Heart right ventricle (tissue), 16 donors: ENCODE data around the gene ALKBH5. TPM values are rescaled to one million over a fixed set of nuclear protein-coding genes. Genes with fewer than 3 reads are reported as not detected.

Experiments
- ATAC-seq, 8 donors: fragments of 200-7000 bp; cut with Tn5 transposase; one replicate each; pipeline ENCODE4 v1.9.1; 2020; ENCODE audit warnings: mild to moderate bottlenecking in 8 of 8, moderate library complexity in 8 of 8, moderate number of reproducible peaks in 1 of 8
- DNase-seq, 2 donors: peaks; one replicate each; pipeline ENCODE4 v3.0.0-alpha.2; 2020
- H3K27ac ChIP-seq, 10 donors: fragments of 200-600 bp; sonication (generic) in 2 of 10; one replicate each; pipeline versions ENCODE4 v1.5.0 to v1.8.0; 2020 to 2022; ENCODE audit warnings: mild to moderate bottlenecking in 3 of 10
- H3K27me3 ChIP-seq, 7 donors: fragments of 200-600 bp; one replicate each; pipeline ENCODE4 v1.8.0; 2021 to 2022; ENCODE audit warnings: mild to moderate bottlenecking in 2 of 7
- H3K36me3 ChIP-seq, 9 donors: fragments of 200-600 bp; sonication (generic) in 1 of 9; one replicate each; pipeline versions ENCODE4 v1.5.0 to v1.8.0; 2020 to 2022; ENCODE audit warnings: mild to moderate bottlenecking in 2 of 9
- H3K4me1 ChIP-seq, 9 donors: fragments of 200-600 bp; sonication (generic) in 1 of 9; one replicate each; pipeline versions ENCODE4 v1.5.0 to v1.8.0; 2020 to 2022; ENCODE audit warnings: mild to moderate bottlenecking in 4 of 9
- H3K4me3 ChIP-seq, 10 donors: fragments of 200-600 bp; sonication (generic) in 2 of 10; one replicate each; pipeline versions ENCODE4 v1.5.0 to v1.8.0; 2020 to 2022; ENCODE audit warnings: mild to moderate bottlenecking in 7 of 10, moderate library complexity in 2 of 10
- H3K9me3 ChIP-seq, 11 donors: fragments of 200-600 bp in 10 of 11; sonication (generic) in 2 of 11; one replicate each; pipeline versions ENCODE4 v1.5.0 to v1.8.0; 2013 to 2022; ENCODE audit warnings: mild to moderate bottlenecking in 2 of 11, control low read depth in 1 of 11, moderate library complexity in 1 of 11
- WGBS, 2 donors: extraction: QIAGEN DNeasy Blood & Tissue Kit; methylation state at CpG; one replicate each; pipeline ENCODE4 v1.1.7; 2013; ENCODE audit warnings: inconsistent platforms in 1 of 2; 5-methylcytosine and 5-hydroxymethylcytosine counted together
- intact Hi-C, 10 donors: fragments of 100-400 bp; cut with DNase I; formaldehyde crosslinking; loops; one replicate each; pipeline versions ENCODE4 v1.11.1 to v1.14.2; 2022
- polyA plus RNA-seq, 2 donors: library from polyadenylated mRNA; stranded (reverse); fragments of 200-250 nt; gene quantifications; one replicate each; pipeline ENCODE4 v1.2.3, GENCODE V29; 2013
- total RNA-seq, 10 donors: library from RNA; stranded (reverse); fragmentation: NEBNext Ultra II Directional in 3 of 10; extraction: Animal tissue kit (Norgen Biotek cat#: 25700) in 3 of 10; gene quantifications; one replicate each; pipeline versions ENCODE4 v1.2.1 to v1.2.4, GENCODE V29; 2021 to 2023
- TF ChIP-seq, protein P1 (sequence below), 9 donors: fragments of 200-600 bp; sonication (generic) in 2 of 9; IDR thresholded peaks; one replicate each; pipeline versions ENCODE4 v1.5.0 to v1.8.0; 2021 to 2022; ENCODE audit warnings: antibody characterized with exemption in 9 of 9, mild to moderate bottlenecking in 5 of 9, moderate library complexity in 1 of 9
- donor health status: Arrhythmogenic right ventricular cardiomyopathy.
- donor health status: ischemic (EF 13 %, LVEDD 7.1; RV severe dilation, severe dysfunction).
- donor health status: healthy with polysubstance abuse.
- donor health status: DM: no; HTN: yes; CAD: no.
- donor health status: DM: no; HTN: no; CAD: no.
- donor health status: ischemic (EF 25% LVEDD 6.9; RV normal size, moderate dysfunction).
- donor health status: ischemic (EF 25% LVEDD 5.7; RV mildly dilated, moderate dysfunction).
- donor health status: healthy.
- donor health status: DM: yes; HTN: yes; CAD: no.
- donor health status: Ischemic cardiomyopathy.
- donor health status: ischemic (EF 35%, LVEDD 5.7; RV mildly dilated, moderate dysfunction).
- donor health status: nonischemic (EF 11% LVEDD 7.7; RV severe dilation, severe dysfunction).
- donor health status: DM: yes; HTN: yes; CAD: no.
- donor health status: PGD.
- donor health status: ischemic (EF 29% LVEDD 5.4; RV normal size, mild dysfunction).
- donor health status: nonischemic (EF 23%, LVEDD 6.1; RV moderate dilation, normal function).

ALKBH5 gene
- total and polyA plus RNA-seq, 12 donors = 72.6 to 208 (median 190) TPM

DNA sequence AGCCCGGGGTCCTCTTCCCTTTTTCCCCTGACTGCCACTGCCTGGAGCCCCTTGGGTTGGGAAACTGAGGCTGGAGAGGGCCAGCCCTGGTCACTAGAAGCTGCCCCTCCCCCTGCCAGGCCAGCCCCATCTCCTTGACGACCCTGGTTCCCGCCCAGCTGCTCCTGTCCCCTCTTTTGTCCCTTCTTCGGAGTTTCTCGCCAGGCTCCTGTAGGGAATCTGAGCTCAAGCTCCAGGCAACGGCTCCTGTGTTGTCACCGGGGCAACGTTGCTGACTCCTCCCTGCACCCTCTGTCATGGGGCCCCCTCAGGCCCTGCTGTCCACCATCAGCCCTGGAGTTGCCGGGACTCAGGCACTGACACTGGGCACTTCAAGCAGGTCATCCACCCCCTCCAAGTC is 47.5 kb downstream of the ALKBH5 start:
- TF ChIP-seq, protein P1, sequence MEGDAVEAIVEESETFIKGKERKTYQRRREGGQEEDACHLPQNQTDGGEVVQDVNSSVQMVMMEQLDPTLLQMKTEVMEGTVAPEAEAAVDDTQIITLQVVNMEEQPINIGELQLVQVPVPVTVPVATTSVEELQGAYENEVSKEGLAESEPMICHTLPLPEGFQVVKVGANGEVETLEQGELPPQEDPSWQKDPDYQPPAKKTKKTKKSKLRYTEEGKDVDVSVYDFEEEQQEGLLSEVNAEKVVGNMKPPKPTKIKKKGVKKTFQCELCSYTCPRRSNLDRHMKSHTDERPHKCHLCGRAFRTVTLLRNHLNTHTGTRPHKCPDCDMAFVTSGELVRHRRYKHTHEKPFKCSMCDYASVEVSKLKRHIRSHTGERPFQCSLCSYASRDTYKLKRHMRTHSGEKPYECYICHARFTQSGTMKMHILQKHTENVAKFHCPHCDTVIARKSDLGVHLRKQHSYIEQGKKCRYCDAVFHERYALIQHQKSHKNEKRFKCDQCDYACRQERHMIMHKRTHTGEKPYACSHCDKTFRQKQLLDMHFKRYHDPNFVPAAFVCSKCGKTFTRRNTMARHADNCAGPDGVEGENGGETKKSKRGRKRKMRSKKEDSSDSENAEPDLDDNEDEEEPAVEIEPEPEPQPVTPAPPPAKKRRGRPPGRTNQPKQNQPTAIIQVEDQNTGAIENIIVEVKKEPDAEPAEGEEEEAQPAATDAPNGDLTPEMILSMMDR (IDR thresholded peaks at IDR 0.05) = no peak
- no peak for ATAC-seq
- Histone ChIP-seq H3K36me3 (peaks cover 0 to 43% (median 4%) of the 10 kb centered on the region in 9 donors), H3K27ac (no peak overlapping the region), H3K9me3 (no peaks in the 10 kb centered on the region), H3K27me3 (no peaks in the 10 kb centered on the region), H3K4me3 (no peak overlapping the region), H3K4me1 (peaks cover 4 to 10% (median 9%) of the 10 kb centered on the region in 9 donors)
- WGBS, 2 donors = 72 to 74% methylated on average over 9 of the region's 9 CpGs
- DNase-seq = no peak
- intact Hi-C loops = no loop called here

DNA sequence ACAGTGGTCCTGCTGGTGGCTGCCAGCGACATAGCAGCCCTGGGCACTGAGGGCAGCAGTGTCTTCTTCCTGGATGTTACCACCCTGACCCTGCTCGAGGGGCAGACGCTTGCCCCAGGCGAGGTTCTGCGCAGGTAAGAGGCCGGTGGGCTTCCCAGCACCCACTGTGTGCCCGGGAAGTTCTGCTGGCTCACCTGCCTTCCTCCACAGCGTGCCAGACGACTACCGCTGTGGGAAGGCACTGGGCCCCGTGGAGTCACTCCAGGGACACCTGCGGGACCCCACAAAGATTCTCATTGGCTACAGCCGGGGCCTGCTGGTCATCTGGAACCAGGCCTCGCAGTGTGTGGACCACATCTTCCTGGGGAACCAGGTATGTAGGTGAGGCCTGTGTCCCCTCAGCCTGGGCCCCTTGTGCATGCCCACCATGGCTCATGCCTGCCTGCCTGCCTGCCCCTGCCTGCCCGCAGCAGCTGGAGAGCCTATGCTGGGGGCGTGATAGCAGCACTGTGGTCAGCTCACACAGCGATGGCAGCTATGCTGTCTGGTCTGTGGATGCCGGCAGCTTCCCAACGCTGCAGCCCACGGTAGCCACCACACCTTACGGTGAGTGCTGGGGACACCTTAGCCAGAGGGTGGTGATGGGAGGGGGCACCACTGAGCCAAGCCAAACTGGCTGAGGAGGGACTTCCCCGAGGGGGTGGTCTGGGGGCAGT is 50.3 kb downstream of the ALKBH5 start:
- TF ChIP-seq, protein P1 (IDR thresholded peaks at IDR 0.05) = no peak
- no peak overlapping the region for H3K27ac ChIP-seq
- DNase-seq (no peak), ATAC-seq (no peak)
- no peak overlapping the region for H3K4me3 ChIP-seq
- intact Hi-C loops = no loop called here
- no peaks in the 10 kb centered on the region for H3K4me1 ChIP-seq
- H3K27me3 ChIP-seq = no peaks in the 10 kb centered on the region
- no peaks in the 10 kb centered on the region for H3K9me3 ChIP-seq
- H3K36me3 ChIP-seq = peaks cover 0 to 71% (median 4%) of the 10 kb centered on the region in 9 donors
- WGBS, 2 donors = 92 to 95% methylated on average over 22 of the region's 22 CpGs

DNA sequence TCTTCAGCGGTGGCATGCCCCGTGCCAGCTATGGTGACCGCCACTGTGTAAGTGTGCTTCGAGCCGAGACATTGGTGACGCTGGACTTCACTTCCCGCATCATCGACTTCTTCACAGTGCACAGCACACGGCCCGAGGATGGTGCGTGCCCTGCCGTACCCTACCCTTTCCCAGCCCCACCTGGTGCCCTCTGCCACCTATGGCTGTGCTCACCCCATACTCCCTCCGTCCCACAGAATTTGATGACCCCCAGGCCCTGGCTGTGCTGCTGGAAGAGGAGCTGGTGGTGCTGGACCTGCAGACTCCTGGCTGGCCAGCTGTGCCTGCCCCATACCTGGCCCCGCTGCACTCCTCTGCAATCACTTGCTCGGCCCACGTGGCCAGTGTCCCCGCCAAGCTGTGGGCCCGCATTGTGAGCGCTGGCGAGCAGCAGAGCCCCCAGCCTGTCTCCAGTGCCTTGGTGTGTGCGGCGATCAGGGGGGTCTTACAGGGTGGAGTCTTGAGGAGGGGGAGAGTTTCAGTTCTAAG is 51.3 kb downstream of the ALKBH5 start:
- Histone ChIP-seq H3K4me1 (peaks cover 0 to 5% (median 0%) of the 10 kb centered on the region in 9 donors), H3K9me3 (no peaks in the 10 kb centered on the region), H3K36me3 (peaks cover 0 to 78% (median 4%) of the 10 kb centered on the region in 9 donors), H3K27me3 (no peaks in the 10 kb centered on the region), H3K27ac (no peak overlapping the region), H3K4me3 (no peak overlapping the region)
- 95 to 97% methylated on average over 22 of the region's 22 CpGs for WGBS, 2 donors
- DNase-seq (no peak), ATAC-seq (no peak)
- TF ChIP-seq, protein P1 (IDR thresholded peaks at IDR 0.05) = no peak
- intact Hi-C loops = no loop called here

DNA sequence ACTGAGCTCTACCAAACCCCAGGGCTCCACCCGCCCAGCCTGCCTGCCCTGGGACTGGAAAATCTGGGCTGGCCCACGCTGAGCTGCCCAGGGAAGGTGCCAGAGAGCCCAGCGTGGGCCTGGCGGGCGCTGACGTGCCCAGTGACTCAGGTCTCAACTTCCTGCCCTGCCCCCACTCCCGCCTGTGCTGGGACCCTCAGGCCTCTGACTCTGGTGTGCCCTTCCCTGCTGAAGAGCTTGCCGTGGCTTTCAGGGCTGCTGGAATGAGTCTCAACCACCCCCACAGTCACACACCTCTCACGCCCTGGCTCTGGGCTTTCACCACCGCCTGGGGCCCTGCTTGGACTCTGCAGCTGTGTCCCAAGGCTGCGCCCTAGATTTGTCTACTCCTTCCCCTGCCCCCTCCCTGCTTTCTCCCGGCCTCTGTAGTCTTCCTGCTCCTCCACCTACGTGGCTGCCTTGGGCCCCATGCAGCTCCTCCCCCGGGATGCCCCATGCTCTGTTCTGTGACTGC is 52.2 kb downstream of the ALKBH5 start:
- Histone ChIP-seq H3K9me3 (no peaks in the 10 kb centered on the region), H3K4me3 (no peak overlapping the region), H3K36me3 (peaks cover 0 to 86% (median 4%) of the 10 kb centered on the region in 9 donors), H3K4me1 (peaks cover 0 to 5% (median 0%) of the 10 kb centered on the region in 9 donors), H3K27me3 (no peaks in the 10 kb centered on the region), H3K27ac (no peak overlapping the region)
- TF ChIP-seq, protein P1 (IDR thresholded peaks at IDR 0.05) = no peak
- DNase-seq (no peak), ATAC-seq (no peak)
- 80 to 82% methylated on average over 14 of the region's 14 CpGs for WGBS, 2 donors
- intact Hi-C loops = no loop called here
